Measurements from ENCODE around the gene LGI1. TPM values are rescaled to one million over a fixed set of nuclear protein-coding genes. Genes with fewer than 3 reads are reported as not detected.

LGI1 gene
- polyA plus RNA-seq, 1 experiment: not detected

DNA sequence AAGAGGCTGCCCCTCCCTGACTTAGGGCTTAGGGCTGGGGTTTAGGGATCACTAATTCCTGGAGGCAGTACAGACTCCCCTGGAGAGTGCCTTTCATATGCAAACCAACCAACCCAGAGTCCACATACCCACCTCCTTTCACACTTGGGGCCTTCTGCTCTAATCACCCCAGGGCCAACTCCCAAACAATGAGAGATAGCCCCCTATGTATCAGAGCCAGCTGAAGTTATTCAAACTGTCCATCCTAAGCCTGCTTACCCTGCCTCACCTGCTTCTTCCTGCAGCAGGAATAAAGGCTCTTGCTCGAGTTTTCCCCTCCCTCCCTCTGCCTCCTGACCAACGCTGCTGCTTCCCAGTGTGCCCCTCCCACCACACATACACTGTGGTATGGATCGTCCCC is 84.2 kb downstream of the LGI1 start:
- no peak for DNase-seq (ENCODE audit: low read depth)
- H3K36me3 ChIP-seq (ENCODE audit: control insufficient read depth, insufficient read depth, low read length): no peaks in the 10 kb centered on the region
- TF ChIP-seq, protein P1, sequence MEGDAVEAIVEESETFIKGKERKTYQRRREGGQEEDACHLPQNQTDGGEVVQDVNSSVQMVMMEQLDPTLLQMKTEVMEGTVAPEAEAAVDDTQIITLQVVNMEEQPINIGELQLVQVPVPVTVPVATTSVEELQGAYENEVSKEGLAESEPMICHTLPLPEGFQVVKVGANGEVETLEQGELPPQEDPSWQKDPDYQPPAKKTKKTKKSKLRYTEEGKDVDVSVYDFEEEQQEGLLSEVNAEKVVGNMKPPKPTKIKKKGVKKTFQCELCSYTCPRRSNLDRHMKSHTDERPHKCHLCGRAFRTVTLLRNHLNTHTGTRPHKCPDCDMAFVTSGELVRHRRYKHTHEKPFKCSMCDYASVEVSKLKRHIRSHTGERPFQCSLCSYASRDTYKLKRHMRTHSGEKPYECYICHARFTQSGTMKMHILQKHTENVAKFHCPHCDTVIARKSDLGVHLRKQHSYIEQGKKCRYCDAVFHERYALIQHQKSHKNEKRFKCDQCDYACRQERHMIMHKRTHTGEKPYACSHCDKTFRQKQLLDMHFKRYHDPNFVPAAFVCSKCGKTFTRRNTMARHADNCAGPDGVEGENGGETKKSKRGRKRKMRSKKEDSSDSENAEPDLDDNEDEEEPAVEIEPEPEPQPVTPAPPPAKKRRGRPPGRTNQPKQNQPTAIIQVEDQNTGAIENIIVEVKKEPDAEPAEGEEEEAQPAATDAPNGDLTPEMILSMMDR (IDR thresholded peaks at IDR 0.05; ENCODE audit: insufficient read depth, low read depth, low read length): no peak
- peaks cover 13% of the 10 kb centered on the region for H3K27me3 ChIP-seq (ENCODE audit: control insufficient read depth, insufficient read depth, low read length)
- ChIA-PET POLR2A (no interaction called here), CTCF (interaction anchor here (0.6 to 1.2 kb wide), 3 partner anchors 16 to 591 kb away, joined by 3 to 5 read pairs (median 3); no protein-coding TSS in a partner anchor)
- H3K4me3 ChIP-seq (ENCODE audit: low read depth, low read length): no peak overlapping the region

DNA sequence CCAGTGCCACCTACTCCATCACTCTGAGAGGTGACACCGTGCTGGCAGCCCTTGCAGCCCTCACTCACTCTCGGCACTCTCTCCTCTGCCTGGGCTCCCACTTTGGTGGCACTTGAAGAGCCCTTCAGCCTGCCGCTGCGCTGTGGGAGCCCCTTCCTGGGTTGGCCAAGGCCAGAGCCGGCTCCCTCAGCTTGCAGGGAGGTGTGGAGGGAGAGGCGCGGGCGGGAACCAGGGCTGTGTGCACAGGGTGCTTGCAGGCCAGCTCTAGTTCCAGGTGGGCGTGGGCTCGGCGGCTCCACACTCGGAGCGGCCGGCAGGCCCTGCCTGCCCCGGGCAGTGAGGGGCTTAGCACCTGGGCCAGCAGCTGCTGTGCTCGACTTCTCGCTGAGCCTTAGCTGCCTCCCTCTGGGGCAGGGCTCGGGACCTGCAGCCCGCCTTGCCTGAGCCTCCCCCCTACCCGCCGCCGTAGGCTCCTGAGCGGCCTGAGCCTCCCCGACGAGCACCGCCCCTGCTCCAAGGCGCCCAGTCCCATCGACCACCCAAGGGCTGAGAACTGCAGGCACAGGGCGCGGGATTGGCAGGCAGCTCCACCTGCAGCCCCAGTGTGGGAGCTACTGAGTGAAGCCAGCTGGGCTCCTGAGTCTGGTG is 87.4 kb downstream of the LGI1 start:
- CTCF ChIA-PET: interaction anchor here (0.9 to 1.1 kb wide), 3 partner anchors 13 to 51 kb away, joined by 3 read pairs; no protein-coding TSS in a partner anchor
- Histone ChIP-seq H3K36me3 (ENCODE audit: control insufficient read depth, insufficient read depth, low read length) (no peaks in the 10 kb centered on the region), H3K27me3 (ENCODE audit: control insufficient read depth, insufficient read depth, low read length) (peaks cover 16% of the 10 kb centered on the region), H3K4me3 (ENCODE audit: low read depth, low read length) (no peak overlapping the region)
- POLR2A ChIA-PET: no interaction called here
- TF ChIP-seq, protein P1 (IDR thresholded peaks at IDR 0.05; ENCODE audit: insufficient read depth, low read depth, low read length): no peak
- DNase-seq (ENCODE audit: low read depth): no peak

Other genes starting within 250 kb of the LGI1 start
- not detected in 2 replicates for gene FFAR4, start 191.3 kb upstream of the LGI1 start, polyA plus RNA-seq (2011; rRNA removed)
- 0.22 and 0.26 TPM in 2 replicates for gene RBP4, start 156.7 kb upstream of the LGI1 start, polyA plus RNA-seq (2011; rRNA removed)
- gene PDE6C, start 145.4 kb upstream of the LGI1 start, polyA plus RNA-seq (2011; rRNA removed): not detected in 2 replicates
- gene FRA10AC1, start 55.3 kb upstream of the LGI1 start, polyA plus RNA-seq (2011; rRNA removed): 2.1 and 5.1 TPM in 2 replicates
- 4.5 and 7.4 TPM in 2 replicates for gene SLC35G1, start 136.0 kb downstream of the LGI1 start, polyA plus RNA-seq (2011; rRNA removed)
- gene PLCE1, start 236.0 kb downstream of the LGI1 start, polyA plus RNA-seq (2011; rRNA removed): 3.3 and 3.7 TPM in 2 replicates